ENCODE results near the gene MARCHF9. TPM values are rescaled to one million over a fixed set of nuclear protein-coding genes. Genes with fewer than 3 reads are reported as not detected.

The MARCHF9 gene
- total RNA-seq, 1 donor from 2014 or later, result 6.3 TPM

DNA sequence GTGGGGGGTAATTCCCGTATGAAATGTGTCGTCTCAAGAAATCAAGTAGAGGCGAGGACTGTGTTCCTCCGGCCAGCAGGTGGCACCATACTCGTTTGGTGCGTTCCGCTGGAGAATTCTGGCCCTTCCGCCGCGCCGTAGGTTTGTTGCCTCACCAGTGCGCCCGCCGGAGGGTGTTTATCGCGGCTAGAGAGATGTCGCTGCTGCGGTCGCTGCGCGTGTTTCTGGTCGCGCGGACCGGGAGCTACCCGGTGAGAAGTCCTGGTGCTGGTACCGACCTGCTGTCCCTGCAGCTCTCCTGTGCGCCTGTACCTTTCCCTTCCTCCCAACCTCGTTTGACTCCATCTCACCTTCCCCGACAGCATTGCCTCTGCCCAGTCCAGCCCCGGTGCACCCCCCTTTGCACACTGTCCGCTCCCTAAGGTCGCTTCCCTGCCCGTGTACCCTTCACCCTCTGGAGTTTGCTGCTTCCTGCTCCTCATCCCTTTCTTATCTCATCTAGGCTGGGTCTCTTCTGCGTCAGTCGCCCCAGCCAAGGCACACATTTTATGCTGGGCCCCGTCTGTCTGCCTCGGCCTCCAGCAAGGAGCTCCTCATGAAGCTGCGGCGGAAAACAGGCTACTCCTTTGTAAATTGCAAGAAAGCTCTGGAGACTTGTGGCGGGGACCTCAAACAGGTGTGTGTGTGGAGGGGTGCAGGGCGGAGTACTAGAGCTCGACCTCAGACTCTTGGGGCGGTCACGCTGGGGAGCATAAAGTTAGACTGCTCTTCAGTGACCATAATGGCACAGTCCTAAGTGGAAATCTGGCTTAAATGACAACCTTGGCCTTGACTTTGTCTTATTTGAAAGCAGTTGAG, 27.9 kb downstream of the MARCHF9 start, which contains the start of gene TSFM:
Gene TSFM (plus strand): TSS at position 180 of the 858 bp plus-strand sequence. CDS start 15 bp downstream, at position 195.
- FAIRE-seq (no peak), DNase-seq (ENCODE audit: low read depth) (peak; percentile 79)
- TF ChIP-seq, protein P1, sequence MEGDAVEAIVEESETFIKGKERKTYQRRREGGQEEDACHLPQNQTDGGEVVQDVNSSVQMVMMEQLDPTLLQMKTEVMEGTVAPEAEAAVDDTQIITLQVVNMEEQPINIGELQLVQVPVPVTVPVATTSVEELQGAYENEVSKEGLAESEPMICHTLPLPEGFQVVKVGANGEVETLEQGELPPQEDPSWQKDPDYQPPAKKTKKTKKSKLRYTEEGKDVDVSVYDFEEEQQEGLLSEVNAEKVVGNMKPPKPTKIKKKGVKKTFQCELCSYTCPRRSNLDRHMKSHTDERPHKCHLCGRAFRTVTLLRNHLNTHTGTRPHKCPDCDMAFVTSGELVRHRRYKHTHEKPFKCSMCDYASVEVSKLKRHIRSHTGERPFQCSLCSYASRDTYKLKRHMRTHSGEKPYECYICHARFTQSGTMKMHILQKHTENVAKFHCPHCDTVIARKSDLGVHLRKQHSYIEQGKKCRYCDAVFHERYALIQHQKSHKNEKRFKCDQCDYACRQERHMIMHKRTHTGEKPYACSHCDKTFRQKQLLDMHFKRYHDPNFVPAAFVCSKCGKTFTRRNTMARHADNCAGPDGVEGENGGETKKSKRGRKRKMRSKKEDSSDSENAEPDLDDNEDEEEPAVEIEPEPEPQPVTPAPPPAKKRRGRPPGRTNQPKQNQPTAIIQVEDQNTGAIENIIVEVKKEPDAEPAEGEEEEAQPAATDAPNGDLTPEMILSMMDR (IDR thresholded peaks at IDR 0.05; ENCODE audit: insufficient read depth, low read length, severe bottlenecking), result peak; percentile 93
- Histone ChIP-seq H3K27me3 (ENCODE audit: control insufficient read depth, insufficient read depth, low read length) (no peaks in the 10 kb centered on the region), H3K36me3 (ENCODE audit: control insufficient read depth, insufficient read depth, low read length) (peaks cover 11% of the 10 kb centered on the region), H3K4me3 (ENCODE audit: low read depth, low read length) (peak within 1 kb of the TSS; percentile 73)

DNA sequence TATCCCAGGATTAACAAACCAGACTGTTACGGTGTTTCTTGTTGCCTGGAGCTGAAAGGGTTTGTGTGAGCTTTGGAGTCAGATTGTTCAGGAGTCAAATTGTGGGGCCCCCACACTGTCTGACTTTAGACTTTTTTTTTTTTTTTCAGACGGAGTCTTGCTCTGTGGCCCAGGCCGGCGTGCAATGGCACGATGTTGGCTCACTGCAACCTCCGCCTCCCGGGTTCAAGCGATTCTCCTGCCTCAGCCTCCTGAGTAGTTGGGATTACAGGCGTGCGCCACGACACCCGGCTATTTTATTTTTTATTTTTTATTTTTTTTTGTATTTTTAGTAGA, 28.5 kb downstream of the MARCHF9 start:
- Histone ChIP-seq H3K36me3 (ENCODE audit: control insufficient read depth, insufficient read depth, low read length) (peaks cover 11% of the 10 kb centered on the region), H3K27me3 (ENCODE audit: control insufficient read depth, insufficient read depth, low read length) (no peaks in the 10 kb centered on the region), H3K4me3 (ENCODE audit: low read depth, low read length) (peak overlapping the region; percentile 73)
- DNase-seq (ENCODE audit: low read depth), result no peak
- TF ChIP-seq, protein P1 (IDR thresholded peaks at IDR 0.05; ENCODE audit: insufficient read depth, low read length, severe bottlenecking), result no peak
- FAIRE-seq, result no peak

DNA sequence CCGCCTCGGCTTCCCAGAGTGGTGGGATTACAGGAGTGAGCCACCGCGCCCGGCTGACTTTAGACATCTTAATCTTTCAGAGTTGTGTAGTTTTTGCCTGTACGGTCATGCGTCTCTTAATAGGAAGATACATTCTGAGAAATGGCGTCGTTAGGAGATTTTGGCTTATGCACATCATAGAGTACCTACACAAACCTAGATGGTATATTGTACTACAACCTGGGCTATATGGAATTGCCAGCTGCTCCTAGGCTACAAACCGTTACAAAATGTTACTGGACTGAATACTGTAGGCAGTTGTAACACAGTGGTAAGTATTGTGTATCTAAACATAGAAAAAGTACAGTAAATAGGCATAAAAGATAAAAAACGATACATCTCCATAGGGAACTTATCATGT, 29.0 kb downstream of the MARCHF9 start:
- no peaks in the 10 kb centered on the region for H3K27me3 ChIP-seq (ENCODE audit: control insufficient read depth, insufficient read depth, low read length)
- FAIRE-seq, result no peak
- DNase-seq (ENCODE audit: low read depth), result no peak
- peaks cover 11% of the 10 kb centered on the region for H3K36me3 ChIP-seq (ENCODE audit: control insufficient read depth, insufficient read depth, low read length)
- TF ChIP-seq, protein P1 (IDR thresholded peaks at IDR 0.05; ENCODE audit: insufficient read depth, low read length, severe bottlenecking), result no peak
- H3K4me3 ChIP-seq (ENCODE audit: low read depth, low read length), result no peak overlapping the region

DNA sequence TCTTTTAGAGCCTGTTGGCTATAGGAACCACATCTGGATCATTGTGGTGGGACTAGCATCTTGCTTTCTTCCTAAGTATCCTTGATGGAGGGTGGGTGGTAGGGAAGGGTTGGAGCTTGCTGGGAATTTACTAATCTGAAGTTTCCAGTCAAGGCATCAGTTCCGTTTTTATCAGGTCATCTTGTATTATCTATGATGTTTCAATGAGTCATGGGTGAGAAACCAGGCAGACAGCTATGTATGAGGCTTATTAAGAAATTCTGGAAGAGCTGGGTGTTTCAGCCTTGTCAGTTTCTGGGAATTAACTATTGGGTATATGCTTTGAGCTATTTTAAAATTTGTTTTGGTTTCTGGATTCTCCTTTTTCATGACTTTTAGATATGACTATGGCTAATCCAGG, 39.0 kb downstream of the MARCHF9 start:
- no peak for FAIRE-seq
- Histone ChIP-seq H3K4me3 (ENCODE audit: low read depth, low read length) (no peak overlapping the region), H3K27me3 (ENCODE audit: control insufficient read depth, insufficient read depth, low read length) (no peaks in the 10 kb centered on the region), H3K36me3 (ENCODE audit: control insufficient read depth, insufficient read depth, low read length) (peaks cover 7% of the 10 kb centered on the region)
- DNase-seq (ENCODE audit: low read depth), result peak; percentile 96
- TF ChIP-seq, protein P1 (IDR thresholded peaks at IDR 0.05; ENCODE audit: insufficient read depth, low read length, severe bottlenecking), result no peak

DNA sequence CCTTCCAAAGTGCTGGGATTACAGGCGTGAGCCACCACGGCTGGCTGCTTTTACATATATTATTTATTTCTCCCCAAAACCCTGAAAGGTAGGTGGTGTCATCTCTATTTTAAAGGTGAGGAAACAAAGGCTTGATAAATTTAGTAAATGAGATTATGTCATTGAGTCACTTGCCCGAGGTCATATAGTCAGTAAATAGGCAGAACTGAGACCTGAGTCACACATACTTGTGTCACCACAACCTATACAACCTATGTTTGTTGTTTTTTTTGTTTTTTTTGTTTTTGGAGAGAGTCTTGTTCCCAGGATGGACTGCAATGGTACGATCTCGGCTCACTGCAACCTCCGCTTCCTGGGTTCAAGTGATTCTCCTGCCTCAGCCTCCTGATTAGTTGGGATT, 40.5 kb downstream of the MARCHF9 start:
- DNase-seq (ENCODE audit: low read depth) (peak; percentile 95), FAIRE-seq (no peak)
- Histone ChIP-seq H3K36me3 (ENCODE audit: control insufficient read depth, insufficient read depth, low read length) (peaks cover 7% of the 10 kb centered on the region), H3K4me3 (ENCODE audit: low read depth, low read length) (no peak overlapping the region), H3K27me3 (ENCODE audit: control insufficient read depth, insufficient read depth, low read length) (no peaks in the 10 kb centered on the region)
- TF ChIP-seq, protein P1 (IDR thresholded peaks at IDR 0.05; ENCODE audit: insufficient read depth, low read length, severe bottlenecking), result no peak
